Measurements from ENCODE around the gene GASK1B. TPM values are rescaled to one million over a fixed set of nuclear protein-coding genes. Genes with fewer than 3 reads are reported as not detected.

Gene GASK1B
- total RNA-seq, 1 experiment from 2014 or later = 1.3 TPM

DNA sequence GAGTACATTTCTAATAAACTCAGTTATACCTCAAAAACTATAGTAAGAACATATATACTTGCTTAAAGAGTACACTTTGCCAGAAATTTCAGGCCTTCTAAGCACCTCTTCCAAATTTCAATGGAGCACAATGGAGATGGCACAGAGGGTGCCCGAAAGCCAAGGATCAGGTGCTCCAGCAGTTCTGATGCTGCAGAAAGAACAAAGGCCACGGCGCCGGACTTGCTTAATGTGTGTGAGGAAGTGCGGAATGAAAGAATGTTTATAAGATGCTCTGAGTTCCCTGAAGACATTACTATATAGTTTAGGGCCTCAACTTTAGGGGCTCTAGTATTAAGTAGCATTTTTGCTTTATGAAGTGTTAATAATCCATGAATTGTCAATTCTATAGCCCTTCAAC lies 44.3 kb downstream of the GASK1B start:
- TF ChIP-seq FOSL1 (IDR thresholded peaks at IDR 0.05; ENCODE audit: low read depth) (no peak), CEBPB (IDR thresholded peaks at IDR 0.05; ENCODE audit: low read depth) (no peak), POLR2AphosphoS5 (IDR thresholded peaks at IDR 0.05; ENCODE audit: low read depth, low read length) (no peak), SP1 (IDR thresholded peaks at IDR 0.05; ENCODE audit: low read depth) (no peak), EGR1 (IDR thresholded peaks at IDR 0.05; ENCODE audit: low read depth) (no peak)

DNA sequence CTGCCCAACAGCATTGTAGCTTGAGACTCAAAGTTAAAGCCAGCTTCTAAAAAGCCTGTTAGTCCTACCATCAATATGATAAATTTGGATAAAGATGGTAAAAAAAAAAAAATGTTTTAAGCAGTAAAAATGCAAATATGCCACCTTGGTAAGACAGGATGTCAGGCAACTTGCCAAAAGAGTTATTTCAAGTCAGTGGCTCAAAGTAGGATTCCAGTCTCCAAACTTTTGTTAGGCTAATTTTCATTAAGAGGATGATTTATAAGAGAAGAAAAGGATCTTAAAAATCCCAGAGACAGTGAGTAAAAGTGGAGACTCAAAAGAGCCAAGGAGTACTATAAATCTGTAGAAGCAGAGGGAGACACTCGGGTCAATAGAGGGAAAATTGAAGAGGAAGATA lies 47.5 kb downstream of the GASK1B start:
- no TSS peak for BruUV-seq (replicated peaks)
- DNase-seq (ENCODE audit: low read depth, low spot score) = no peak
- Histone ChIP-seq H3K4me3 (replicated peaks in 1 of 2; ENCODE audit: low read depth in 1 of 2, low read length in 2 of 2) (no peak overlapping the region), H2AFZ (ENCODE audit: low read depth, low read length, poor library complexity, severe bottlenecking) (no peak overlapping the region), H3K4me2 (ENCODE audit: low read length) (no peak overlapping the region), H3K79me2 (ENCODE audit: insufficient read depth, low read length) (no peaks in the 10 kb centered on the region), H3K27me3 (ENCODE audit: insufficient read depth, low read length) (no peaks in the 10 kb centered on the region), H4K20me1 (ENCODE audit: insufficient read depth) (no peaks in the 10 kb centered on the region), H3K36me3 (ENCODE audit: control insufficient read depth in 1 of 2, insufficient read depth in 2 of 2, low read length in 2 of 2) (no peaks in the 10 kb centered on the region), H3K4me1 (ENCODE audit: control insufficient read depth in 1 of 2, insufficient read depth in 2 of 2, low read length in 2 of 2) (peaks cover 0 to 3% of the 10 kb centered on the region in 2 experiments; a peak in 1 of 4 replicates), H3K9me2 (ENCODE audit: insufficient read depth) (peaks cover 2% of the 10 kb centered on the region; the same call in 1 of the 2 replicates), H3K27ac (ENCODE audit: low read depth, low read length) (no peak overlapping the region), H3K9ac (ENCODE audit: low read length) (no peak overlapping the region), H3K9me3 (ENCODE audit: control insufficient read depth in 1 of 2, insufficient read depth in 1 of 2, low read depth in 1 of 2, low read length in 2 of 2) (no peaks in the 10 kb centered on the region)
- CTCF ChIA-PET = no interaction called here
- ATAC-seq = no peak
- intact Hi-C loops (cut with micrococcal nuclease) = no loop called here
- POLR2A ChIA-PET = no interaction called here
- TF ChIP-seq EGR1 (IDR thresholded peaks at IDR 0.05; ENCODE audit: low read depth) (no peak), SRF (IDR thresholded peaks at IDR 0.05; ENCODE audit: low read depth) (no peak), RAD21 (IDR thresholded peaks at IDR 0.05; ENCODE audit: low read depth) (no peak), ZNF274 (IDR thresholded peaks at IDR 0.05; ENCODE audit: low read depth, low read length) (no peak), EZH2 (IDR thresholded peaks at IDR 0.05) (no peak), ELF1 (IDR thresholded peaks at IDR 0.05; ENCODE audit: borderline replicate concordance, low read depth) (no peak), CEBPB (IDR thresholded peaks at IDR 0.05; ENCODE audit: low read depth) (no peak), POLR2A (IDR thresholded peaks at IDR 0.05; ENCODE audit: borderline replicate concordance, extremely low read depth, insufficient read depth, insufficient read length) (no peak)
- TF ChIP-seq, protein P1, sequence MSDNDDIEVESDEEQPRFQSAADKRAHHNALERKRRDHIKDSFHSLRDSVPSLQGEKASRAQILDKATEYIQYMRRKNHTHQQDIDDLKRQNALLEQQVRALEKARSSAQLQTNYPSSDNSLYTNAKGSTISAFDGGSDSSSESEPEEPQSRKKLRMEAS (IDR thresholded peaks at IDR 0.05) = no peak
- RAD21 ChIA-PET (ENCODE audit: low non-redundant PET in 1 of 2, low total read pairs in 2 of 2, uncharacterized antibody in 2 of 2, unreplicated experiment in 2 of 2) = no interaction called here

More for the DNA sequence above, 44.3 kb downstream of the GASK1B start:
- ChIA-PET CTCF (no interaction called here), POLR2A (no interaction called here), RAD21 (ENCODE audit: low non-redundant PET in 1 of 2, low total read pairs in 2 of 2, uncharacterized antibody in 2 of 2, unreplicated experiment in 2 of 2) (no interaction called here)
- Histone ChIP-seq H3K27me3 (ENCODE audit: insufficient read depth, low read length) (no peaks in the 10 kb centered on the region), H3K27ac (ENCODE audit: low read depth, low read length) (no peak overlapping the region), H3K9me2 (ENCODE audit: insufficient read depth) (peaks cover 2% of the 10 kb centered on the region; the same call in 1 of the 2 replicates), H3K4me3 (replicated peaks in 1 of 2; ENCODE audit: low read depth in 1 of 2, low read length in 2 of 2) (no peak overlapping the region), H3K79me2 (ENCODE audit: insufficient read depth, low read length) (no peaks in the 10 kb centered on the region), H3K9ac (ENCODE audit: low read length) (no peak overlapping the region), H3K9me3 (ENCODE audit: control insufficient read depth in 1 of 2, insufficient read depth in 1 of 2, low read depth in 1 of 2, low read length in 2 of 2) (no peaks in the 10 kb centered on the region), H3K36me3 (ENCODE audit: control insufficient read depth in 1 of 2, insufficient read depth in 2 of 2, low read length in 2 of 2) (no peaks in the 10 kb centered on the region), H2AFZ (ENCODE audit: low read depth, low read length, poor library complexity, severe bottlenecking) (no peak overlapping the region), H3K4me1 (ENCODE audit: control insufficient read depth in 1 of 2, insufficient read depth in 2 of 2, low read length in 2 of 2) (peaks cover 0 to 3% of the 10 kb centered on the region in 2 experiments; a peak in 1 of 4 replicates), H4K20me1 (ENCODE audit: insufficient read depth) (no peaks in the 10 kb centered on the region), H3K4me2 (ENCODE audit: low read length) (no peak overlapping the region)
- intact Hi-C loops (cut with micrococcal nuclease) = no loop called here
- ATAC-seq = no peak
- no peak for DNase-seq (ENCODE audit: low read depth, low spot score)
- no TSS peak for BruUV-seq (replicated peaks)

Other genes with a start within 250 kb of the GASK1B start
- 12.9 TPM for gene TMEM144, start 37.5 kb upstream of the GASK1B start, total RNA-seq (2021; ENCODE audit: unreplicated experiment)

Data from HCT116 (cell line).